ENCODE results near the gene FOXO6. TPM values are rescaled to one million over a fixed set of nuclear protein-coding genes. Genes with fewer than 3 reads are reported as not detected.

Gene FOXO6
- total RNA-seq, 2 donors from 2014 or later: 0.11 to 0.26 TPM

DNA sequence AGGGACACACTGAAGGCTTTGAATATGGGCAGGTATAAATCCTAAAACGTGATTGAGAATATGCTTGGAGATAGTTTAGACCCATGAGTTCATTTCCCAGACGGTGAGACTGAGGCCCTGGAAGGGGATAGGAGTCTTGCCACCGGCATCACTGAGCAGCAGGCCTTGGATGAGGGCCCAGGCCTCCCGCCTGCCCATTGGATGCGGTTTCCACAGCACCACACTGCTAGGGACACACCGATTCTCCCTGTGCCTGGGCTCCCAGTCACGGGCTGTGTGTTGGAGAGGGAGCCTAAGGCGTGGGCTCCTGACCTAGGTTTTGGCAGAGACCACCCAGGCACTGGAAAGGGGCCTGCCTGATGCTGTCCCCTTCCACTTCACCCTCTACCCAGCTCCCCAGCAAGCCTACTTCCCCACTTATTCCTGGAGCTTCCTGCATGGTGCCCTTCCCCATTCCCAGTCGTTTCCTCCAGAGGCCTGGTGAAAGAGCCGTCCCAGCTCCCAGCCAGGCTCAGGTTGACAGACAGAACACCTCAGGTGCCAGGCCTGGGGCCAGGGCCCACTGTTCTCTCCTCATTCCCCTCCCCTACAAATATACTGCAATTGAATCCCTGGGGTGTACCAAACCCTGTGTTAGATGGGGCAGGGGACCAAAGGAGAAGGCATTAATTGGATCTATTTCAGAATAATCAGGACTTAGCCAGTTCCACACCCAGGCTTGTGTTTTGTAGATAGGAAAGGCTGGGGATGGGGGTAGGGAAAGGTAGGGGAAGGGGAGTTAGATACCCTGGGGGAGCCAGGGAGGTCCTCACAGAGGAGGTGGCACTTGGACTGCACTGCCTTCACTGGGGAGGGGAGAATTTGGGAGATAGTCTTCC, 3.4 kb downstream of the FOXO6 start:
- H3K4me3 Mint-ChIP-seq: no peak overlapping the region
- H3K27ac Mint-ChIP-seq: no peak overlapping the region
- no peak for ATAC-seq (replicated peaks)
- H3K4me1 Mint-ChIP-seq: no peaks in the 10 kb centered on the region
- H3K36me3 Mint-ChIP-seq (ENCODE audit: low read depth): no peaks in the 10 kb centered on the region
- no peaks in the 10 kb centered on the region for H3K9me3 Mint-ChIP-seq
- H3K27me3 Mint-ChIP-seq: peaks cover 35% of the 10 kb centered on the region

DNA sequence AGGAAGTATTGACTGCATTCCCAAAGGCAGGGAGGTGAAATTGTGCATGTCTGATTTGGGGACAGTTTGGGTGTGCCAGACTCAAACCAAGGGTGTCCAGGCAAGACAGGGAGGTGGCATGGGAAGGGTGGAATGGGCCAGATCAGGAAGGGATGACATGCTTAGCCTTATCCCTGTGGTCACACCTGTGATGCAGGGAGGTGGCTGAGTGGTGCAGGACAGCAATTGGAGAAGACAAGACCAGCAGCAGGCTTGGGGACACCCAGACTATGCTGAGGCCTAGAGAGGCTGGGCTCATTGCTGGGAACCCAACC, 4.0 kb downstream of the FOXO6 start:
- no peak overlapping the region for H3K27ac Mint-ChIP-seq
- ATAC-seq (replicated peaks): no peak
- H3K4me1 Mint-ChIP-seq: no peaks in the 10 kb centered on the region
- no peaks in the 10 kb centered on the region for H3K9me3 Mint-ChIP-seq
- peaks cover 35% of the 10 kb centered on the region for H3K27me3 Mint-ChIP-seq
- no peak overlapping the region for H3K4me3 Mint-ChIP-seq
- H3K36me3 Mint-ChIP-seq (ENCODE audit: low read depth): no peaks in the 10 kb centered on the region

DNA sequence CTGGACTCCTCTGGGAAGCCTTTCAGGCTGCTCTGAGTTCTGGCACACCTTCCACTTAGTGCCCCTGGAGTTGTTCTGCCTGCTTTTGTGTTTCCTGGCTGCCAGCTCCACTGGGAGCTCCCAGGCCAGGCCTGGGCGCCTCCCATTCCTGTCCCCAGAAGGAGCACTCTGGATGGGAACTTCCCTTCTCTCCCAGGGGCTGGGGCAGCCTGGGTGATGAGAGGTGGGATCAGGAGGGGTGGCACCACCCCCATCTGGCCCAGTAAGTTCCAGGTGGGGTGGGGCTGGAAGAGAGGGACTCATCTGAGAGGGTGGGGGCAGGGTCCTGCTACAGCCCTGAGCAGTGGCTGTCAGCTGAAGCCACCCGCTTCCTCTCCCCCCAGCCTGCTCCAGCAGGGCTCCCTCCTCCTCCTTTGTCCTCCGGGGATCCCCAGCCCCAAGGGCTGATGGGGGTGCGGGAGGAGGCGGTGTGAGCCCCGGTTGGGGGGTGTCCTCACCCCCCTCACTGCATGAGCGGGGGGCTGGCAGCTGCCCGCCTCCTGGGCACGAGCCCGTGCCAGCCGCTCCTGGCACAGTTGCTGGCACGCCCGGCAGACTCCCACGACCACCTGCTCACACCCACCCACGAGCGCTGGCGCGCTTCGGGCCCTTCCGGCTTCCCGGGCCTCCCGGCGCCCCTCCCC, 4.7 kb downstream of the FOXO6 start:
- H3K9me3 Mint-ChIP-seq: no peaks in the 10 kb centered on the region
- no peaks in the 10 kb centered on the region for H3K4me1 Mint-ChIP-seq
- H3K4me3 Mint-ChIP-seq: no peak overlapping the region
- ATAC-seq (replicated peaks): no peak
- no peak overlapping the region for H3K27ac Mint-ChIP-seq
- H3K27me3 Mint-ChIP-seq: peaks cover 42% of the 10 kb centered on the region
- no peaks in the 10 kb centered on the region for H3K36me3 Mint-ChIP-seq (ENCODE audit: low read depth)

GRCh38 chr1:41366455-41367287, 5.4 kb downstream of the FOXO6 start:
- Mint-ChIP-seq H3K36me3 (ENCODE audit: low read depth) (no peaks in the 10 kb centered on the region), H3K27me3 (peaks cover 44% of the 10 kb centered on the region), H3K4me1 (no peaks in the 10 kb centered on the region), H3K4me3 (no peak overlapping the region), H3K9me3 (no peaks in the 10 kb centered on the region), H3K27ac (no peak overlapping the region)
- no peak for ATAC-seq (replicated peaks)

DNA sequence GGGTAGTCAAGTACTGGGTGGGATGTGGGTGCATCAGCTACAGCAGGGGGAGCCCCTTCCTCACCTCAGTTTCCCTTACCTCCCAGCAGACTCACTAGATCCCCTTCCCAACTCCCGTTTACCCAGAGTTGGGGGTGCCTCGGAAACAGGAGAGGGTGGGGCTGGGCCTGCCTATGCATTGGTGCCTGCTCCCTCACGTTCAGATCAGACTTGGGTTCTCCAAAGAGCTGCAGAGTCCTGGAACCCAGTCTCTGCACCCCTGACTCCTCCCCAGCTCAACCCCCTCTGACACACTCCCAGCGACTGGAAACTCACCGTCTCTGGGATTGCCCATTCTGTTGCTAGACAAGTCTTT, 6.0 kb downstream of the FOXO6 start:
- Mint-ChIP-seq H3K4me3 (no peak overlapping the region), H3K27ac (peak overlapping the region; percentile 43), H3K27me3 (peaks cover 48% of the 10 kb centered on the region), H3K4me1 (no peaks in the 10 kb centered on the region), H3K9me3 (no peaks in the 10 kb centered on the region), H3K36me3 (ENCODE audit: low read depth) (no peaks in the 10 kb centered on the region)
- ATAC-seq (replicated peaks): no peak

GRCh38 chr1:41368366-41368765, 7.1 kb downstream of the FOXO6 start:
- ATAC-seq (replicated peaks): no peak
- Mint-ChIP-seq H3K4me1 (no peaks in the 10 kb centered on the region), H3K4me3 (no peak overlapping the region), H3K27me3 (peaks cover 48% of the 10 kb centered on the region), H3K27ac (no peak overlapping the region), H3K36me3 (ENCODE audit: low read depth) (no peaks in the 10 kb centered on the region), H3K9me3 (no peaks in the 10 kb centered on the region)

DNA sequence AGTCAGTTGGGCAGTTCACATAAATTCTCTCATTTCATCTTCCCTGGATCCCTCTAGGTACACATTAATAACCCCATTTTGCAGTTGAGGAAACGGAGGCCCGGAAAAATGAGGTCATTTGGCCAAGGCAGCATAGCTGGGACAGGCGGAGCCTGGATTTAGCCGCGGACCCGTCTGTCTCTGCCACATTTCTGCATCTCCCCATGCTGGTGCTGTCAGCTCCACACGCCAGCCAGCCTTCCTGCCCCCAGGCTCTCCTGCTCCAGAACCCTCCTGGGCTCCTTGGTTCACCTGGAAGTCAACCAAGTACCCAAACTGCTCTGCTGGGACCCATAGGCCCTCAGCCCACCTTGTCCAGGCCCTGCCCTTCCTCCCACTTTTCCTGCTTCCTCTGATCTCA, 7.6 kb downstream of the FOXO6 start:
- H3K4me1 Mint-ChIP-seq: no peaks in the 10 kb centered on the region
- no peak for ATAC-seq (replicated peaks)
- no peaks in the 10 kb centered on the region for H3K9me3 Mint-ChIP-seq
- H3K36me3 Mint-ChIP-seq (ENCODE audit: low read depth): no peaks in the 10 kb centered on the region
- peaks cover 45% of the 10 kb centered on the region for H3K27me3 Mint-ChIP-seq
- no peak overlapping the region for H3K4me3 Mint-ChIP-seq
- no peak overlapping the region for H3K27ac Mint-ChIP-seq

DNA sequence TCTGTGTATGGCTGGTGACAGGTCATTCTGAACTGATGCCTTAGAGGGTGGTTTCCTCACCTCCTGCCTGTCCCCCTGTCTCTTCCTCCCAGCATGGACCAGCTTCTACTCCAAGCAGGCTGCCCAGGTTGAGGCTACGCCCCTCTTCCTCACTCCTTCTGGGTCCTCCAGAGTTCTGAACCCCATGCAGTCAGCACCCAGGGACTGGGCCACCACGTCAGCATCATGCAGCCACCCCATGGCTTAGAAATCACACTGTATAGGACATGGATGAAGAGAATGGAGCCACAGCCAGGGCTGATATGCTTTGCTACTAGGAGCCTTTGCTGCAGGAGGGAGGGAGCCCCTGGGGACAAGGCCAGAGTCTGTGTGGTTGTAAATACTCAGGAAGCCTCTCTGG, 8.3 kb downstream of the FOXO6 start:
- Mint-ChIP-seq H3K4me1 (no peaks in the 10 kb centered on the region), H3K27me3 (peaks cover 43% of the 10 kb centered on the region), H3K36me3 (ENCODE audit: low read depth) (no peaks in the 10 kb centered on the region), H3K27ac (no peak overlapping the region), H3K4me3 (no peak overlapping the region), H3K9me3 (no peaks in the 10 kb centered on the region)
- ATAC-seq (replicated peaks): no peak

GRCh38 chr1:41370225-41370624, 9.0 kb downstream of the FOXO6 start:
- Mint-ChIP-seq H3K9me3 (no peaks in the 10 kb centered on the region), H3K27ac (no peak overlapping the region), H3K4me3 (no peak overlapping the region), H3K36me3 (ENCODE audit: low read depth) (no peaks in the 10 kb centered on the region), H3K4me1 (no peaks in the 10 kb centered on the region), H3K27me3 (peaks cover 42% of the 10 kb centered on the region)
- no peak for ATAC-seq (replicated peaks)

- no peak overlapping the region for H3K4me3 Mint-ChIP-seq
- H3K36me3 Mint-ChIP-seq (ENCODE audit: low read depth): no peaks in the 10 kb centered on the region
- peak overlapping the region; percentile 63 for H3K27ac Mint-ChIP-seq
- peaks cover 48% of the 10 kb centered on the region for H3K27me3 Mint-ChIP-seq
- no peaks in the 10 kb centered on the region for H3K9me3 Mint-ChIP-seq
- no peaks in the 10 kb centered on the region for H3K4me1 Mint-ChIP-seq
- no peak for ATAC-seq (replicated peaks)
These were observed 9.7 kb downstream of the FOXO6 start for GRCh38 chr1:41370756-41371420.

DNA sequence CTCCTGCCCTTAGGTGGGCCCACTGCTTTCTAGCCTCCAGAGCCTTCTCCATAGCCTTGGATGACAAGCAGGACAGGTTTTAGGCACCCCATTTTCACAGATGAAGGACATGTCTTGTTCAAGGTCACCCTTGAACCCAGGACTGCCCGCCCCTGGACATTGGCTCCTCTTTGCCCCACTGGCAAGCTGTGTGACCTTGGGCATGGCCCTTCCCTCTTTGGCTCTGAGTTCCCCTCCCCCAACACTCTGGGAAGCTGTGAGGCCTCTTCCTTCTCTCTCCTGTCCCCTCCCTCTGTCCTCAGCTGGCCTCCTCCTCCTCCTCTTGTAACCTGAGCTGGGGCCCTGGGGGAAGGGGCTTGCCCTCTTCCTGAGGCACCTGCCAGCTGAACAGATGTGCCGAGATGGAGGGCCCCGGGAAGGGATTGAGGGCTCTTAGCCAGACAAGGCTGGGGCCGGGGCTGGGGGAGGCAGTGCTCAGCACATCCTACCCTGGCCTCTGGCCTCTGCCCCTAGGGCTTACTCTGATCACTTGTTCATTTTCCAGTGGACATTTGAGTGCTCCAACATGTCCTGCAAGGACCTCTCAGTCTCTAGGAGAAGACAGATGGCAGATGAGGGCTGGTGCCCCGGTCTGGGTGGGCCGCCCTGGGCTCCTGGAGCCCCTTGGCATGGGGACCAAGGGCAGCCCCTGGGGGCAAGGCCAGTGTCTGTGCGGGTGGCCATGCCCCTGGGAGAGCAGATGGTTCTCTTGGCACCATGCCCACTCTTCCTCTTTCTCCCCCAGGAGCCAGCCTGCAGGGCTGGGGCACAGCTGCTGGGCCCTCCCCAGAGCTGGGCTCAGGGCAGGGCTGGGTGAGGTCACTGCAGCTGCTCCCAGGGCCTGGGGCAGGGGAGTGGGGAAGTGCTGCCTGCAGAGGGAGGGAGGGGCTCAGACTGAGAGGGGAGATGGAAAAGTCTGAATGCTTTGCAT, 10.7 kb downstream of the FOXO6 start:
- H3K27ac Mint-ChIP-seq: no peak overlapping the region
- ATAC-seq (replicated peaks): no peak
- no peaks in the 10 kb centered on the region for H3K9me3 Mint-ChIP-seq
- peaks cover 54% of the 10 kb centered on the region for H3K27me3 Mint-ChIP-seq
- H3K4me3 Mint-ChIP-seq: no peak overlapping the region
- H3K36me3 Mint-ChIP-seq (ENCODE audit: low read depth): no peaks in the 10 kb centered on the region
- no peaks in the 10 kb centered on the region for H3K4me1 Mint-ChIP-seq

DNA sequence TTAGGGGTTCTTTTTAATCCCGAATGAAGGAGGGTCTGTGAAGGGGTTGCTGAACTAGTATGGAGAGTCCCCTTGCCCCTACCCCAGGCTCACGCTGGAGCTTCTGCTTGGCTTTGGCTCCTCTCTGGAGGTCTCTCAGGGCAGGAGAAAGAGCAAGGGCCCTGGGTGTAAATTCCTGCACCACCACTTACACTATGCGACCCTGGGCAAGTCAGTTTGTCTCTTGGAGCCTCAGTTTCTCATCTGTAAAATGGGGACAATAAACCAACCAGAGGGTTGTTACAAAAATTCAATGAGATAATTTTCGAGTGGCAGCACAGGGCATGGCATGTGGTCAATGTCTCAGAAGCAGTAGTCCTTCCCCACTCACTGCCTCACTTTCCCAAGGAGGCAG, 11.4 kb downstream of the FOXO6 start:
- Mint-ChIP-seq H3K4me3 (no peak overlapping the region), H3K27ac (no peak overlapping the region), H3K9me3 (no peaks in the 10 kb centered on the region), H3K27me3 (peaks cover 48% of the 10 kb centered on the region), H3K4me1 (no peaks in the 10 kb centered on the region), H3K36me3 (ENCODE audit: low read depth) (no peaks in the 10 kb centered on the region)
- ATAC-seq (replicated peaks): no peak

DNA sequence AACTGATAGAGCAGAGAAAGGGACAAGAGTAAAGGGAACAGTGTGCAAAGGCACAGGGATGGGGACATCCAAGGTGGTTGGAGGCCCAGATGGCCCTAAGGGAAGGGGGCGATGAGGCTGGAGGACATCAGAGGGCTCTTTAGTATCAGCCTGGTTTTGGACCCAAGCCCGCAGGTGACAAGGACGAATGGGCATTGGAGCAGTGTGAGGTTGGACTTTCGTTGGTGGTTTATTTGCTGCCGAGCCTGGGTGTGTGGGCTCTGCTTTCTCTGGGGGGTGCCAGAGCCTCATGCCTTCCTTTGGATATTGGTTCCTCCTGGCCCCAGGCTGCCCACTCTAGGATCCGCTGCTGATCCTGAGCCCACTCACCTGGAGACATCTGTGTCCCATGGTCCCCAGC, 12.1 kb downstream of the FOXO6 start:
- H3K4me3 Mint-ChIP-seq: no peak overlapping the region
- H3K36me3 Mint-ChIP-seq (ENCODE audit: low read depth): no peaks in the 10 kb centered on the region
- peaks cover 49% of the 10 kb centered on the region for H3K27me3 Mint-ChIP-seq
- no peaks in the 10 kb centered on the region for H3K9me3 Mint-ChIP-seq
- no peak for ATAC-seq (replicated peaks)
- no peaks in the 10 kb centered on the region for H3K4me1 Mint-ChIP-seq
- H3K27ac Mint-ChIP-seq: no peak overlapping the region

All from activated T-helper 17 cell treated with anti-CD3 and anti-CD28 coated beads, Interleukin-2, amount 50 U/mL, for 72 hours (primary cell).